NCI-H187 (cell line): Measurements from ENCODE around the gene RPS15.

ENCODE experiments used
- DNase-seq, 2 experiments: peaks; one replicate each; lab custom pipeline; 2025; lab: John Stamatoyannopoulos, UW

Gene RPS15

DNA sequence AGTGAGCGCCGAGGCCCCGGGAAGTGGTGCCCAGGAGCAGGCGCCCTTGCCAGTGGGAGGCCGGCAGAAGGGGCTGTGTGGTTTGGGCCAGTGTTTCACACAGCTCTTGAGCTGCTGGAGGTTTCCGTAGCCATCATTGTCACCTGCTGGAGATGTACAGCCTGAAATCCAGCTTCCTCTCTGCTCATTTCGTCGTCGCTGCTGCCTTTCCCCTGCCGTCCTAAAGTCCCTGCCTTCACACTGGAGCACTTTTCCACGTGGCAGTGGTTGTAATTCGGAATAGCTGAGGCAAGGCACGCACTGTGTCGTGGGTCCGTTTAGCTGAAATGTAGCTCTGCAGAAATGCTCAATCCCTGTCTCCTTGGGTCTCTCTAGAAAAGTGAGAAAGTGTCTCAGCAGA is 17.6 kb upstream of the RPS15 start:
- DNase-seq: no peak

DNA sequence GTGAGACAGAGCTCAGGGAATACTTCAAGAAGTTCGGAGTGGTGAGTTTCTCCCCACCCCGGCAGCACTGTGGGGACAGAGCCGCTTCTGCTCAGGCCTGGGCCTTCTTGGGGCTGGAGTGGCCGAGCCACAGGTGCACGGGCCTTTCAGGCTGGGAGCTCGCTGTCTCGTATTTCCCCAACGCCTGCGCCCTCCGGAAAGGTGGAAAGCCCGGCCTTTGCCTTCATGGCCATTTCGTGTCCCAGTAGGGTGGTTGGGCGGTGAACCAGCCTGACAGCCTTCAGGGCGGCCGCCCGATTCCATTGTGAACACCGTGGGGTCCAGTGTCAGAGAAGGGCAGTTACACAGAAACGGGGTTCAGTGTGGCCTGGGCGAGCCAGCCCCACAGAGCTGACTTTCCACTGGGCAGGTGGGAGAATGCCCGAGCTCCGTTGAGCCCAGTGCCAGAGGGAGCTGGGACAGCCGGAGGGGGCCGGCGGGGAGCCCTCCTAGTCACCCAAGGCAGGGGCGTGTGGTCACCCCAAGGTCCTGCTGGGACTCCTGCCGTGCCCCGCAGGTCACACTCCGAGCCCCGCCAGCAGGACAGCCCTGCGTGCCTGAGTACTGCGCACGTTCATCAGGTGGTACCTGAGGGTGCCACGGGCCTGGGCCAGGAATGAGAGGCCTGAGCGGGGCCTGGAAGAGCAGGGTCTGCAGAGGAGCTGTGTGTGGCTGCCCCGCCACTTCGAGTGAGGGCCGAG is 16.8 kb upstream of the RPS15 start:
- DNase-seq: no peak

GRCh38 chr19:1421958-1422305 is 16.3 kb upstream of the RPS15 start:
- DNase-seq: no peak

GRCh38 chr19:1422360-1422759 is 15.8 kb upstream of the RPS15 start:
- no peak for DNase-seq

GRCh38 chr19:1422943-1423342 is 15.3 kb upstream of the RPS15 start:
- no peak for DNase-seq

DNA sequence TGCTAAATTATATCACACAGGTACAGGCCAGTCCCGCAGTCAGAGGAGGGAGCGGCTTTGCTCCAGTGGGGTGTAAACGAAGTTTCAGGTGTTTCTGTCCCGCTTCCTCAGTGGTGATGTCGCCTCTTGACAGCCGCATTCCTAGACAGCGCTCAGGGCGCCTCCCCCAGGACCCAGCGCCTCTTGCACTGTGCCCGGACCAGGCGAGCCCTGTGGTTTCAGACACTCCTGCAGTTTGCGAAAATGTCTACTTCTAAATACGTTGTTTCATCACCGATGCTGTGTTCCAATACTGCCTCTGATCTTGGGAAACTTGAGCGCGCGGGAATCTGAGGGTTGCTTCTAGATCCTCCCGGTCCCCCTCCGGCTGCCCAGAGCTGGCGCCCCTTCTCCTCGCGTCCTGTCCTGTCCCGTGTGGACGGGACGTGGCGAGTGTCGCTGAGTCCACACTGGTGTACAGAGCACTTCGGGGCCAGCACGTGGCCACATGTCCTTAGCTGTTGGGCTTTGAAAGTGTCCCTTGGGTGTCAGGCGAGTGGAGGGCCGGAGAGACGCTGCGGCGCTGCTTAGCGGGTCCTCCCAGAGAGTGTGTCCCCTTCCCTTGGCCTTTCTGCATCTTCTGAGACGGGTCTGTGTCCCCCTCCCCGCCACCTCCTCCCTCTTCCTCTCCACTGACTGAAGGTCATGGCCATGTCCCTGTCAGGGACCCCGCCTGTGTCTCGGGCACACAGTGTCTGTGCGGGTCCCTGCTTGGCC is 14.6 kb upstream of the RPS15 start:
- DNase-seq: no peak

- DNase-seq: peak in 1 of 2 experiments; percentile 42
Measured at GRCh38 chr19:1424192-1424955, 13.8 kb upstream of the RPS15 start.

GRCh38 chr19:1425102-1425837 is 12.9 kb upstream of the RPS15 start:
- no peak for DNase-seq

DNA sequence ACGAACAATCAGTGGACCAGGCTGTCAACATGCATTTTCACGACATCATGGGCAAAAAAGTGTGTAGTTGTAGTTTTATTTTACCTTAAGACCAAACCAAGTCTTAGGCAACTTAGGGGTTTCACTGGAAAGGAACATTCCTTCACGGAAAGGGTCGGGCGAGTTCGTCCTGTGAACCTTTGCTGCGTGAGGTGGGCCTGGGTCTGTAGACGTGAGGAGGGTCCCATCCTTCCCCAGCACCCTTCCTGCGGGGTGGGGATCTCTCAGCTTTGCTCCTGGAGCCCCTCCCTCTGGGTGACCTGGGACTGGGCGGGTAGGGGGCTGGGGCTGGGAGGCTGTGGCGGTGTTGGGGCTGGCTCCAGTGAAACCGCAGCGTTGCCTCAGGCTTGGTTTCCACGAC is 12.3 kb upstream of the RPS15 start:
- DNase-seq: no peak

- DNase-seq: no peak
Measured at GRCh38 chr19:1426736-1427135, 11.5 kb upstream of the RPS15 start.

DNA sequence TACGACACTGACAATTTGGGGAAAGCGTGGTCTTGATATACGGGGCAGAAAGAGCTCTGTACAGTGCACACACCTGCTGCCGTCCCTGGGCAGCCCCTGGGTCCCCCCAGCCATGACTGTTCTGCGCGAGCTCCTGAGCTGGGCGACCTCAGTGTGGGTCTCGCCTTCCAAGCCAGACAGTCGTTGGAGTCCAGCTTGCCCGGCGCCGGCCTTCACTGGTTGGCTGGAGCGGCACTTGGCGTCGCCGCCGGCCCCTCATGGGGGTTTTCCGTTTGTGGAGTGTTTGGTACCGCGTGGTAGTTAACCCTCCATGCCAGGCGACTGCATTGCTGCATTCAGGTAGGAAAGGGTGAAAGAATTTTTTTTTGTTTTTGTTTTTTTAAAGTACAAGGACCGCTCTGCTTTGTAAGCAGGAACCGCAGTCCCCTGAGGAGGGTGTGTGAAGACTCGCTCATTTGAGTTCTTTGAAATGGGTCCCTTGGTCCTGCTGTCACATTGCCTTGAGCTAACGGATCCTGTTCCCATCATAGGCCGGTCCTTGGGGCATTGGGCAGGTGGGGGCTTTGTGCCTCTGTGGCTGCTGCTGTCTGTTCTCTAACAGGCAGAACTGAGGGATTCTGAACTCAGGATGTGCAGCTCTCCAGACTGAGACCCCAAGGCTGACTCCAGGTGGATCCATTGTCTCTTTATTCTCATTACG is 10.8 kb upstream of the RPS15 start:
- no peak for DNase-seq

GRCh38 chr19:1428738-1429391 is 9.3 kb upstream of the RPS15 start:
- no peak for DNase-seq

DNA sequence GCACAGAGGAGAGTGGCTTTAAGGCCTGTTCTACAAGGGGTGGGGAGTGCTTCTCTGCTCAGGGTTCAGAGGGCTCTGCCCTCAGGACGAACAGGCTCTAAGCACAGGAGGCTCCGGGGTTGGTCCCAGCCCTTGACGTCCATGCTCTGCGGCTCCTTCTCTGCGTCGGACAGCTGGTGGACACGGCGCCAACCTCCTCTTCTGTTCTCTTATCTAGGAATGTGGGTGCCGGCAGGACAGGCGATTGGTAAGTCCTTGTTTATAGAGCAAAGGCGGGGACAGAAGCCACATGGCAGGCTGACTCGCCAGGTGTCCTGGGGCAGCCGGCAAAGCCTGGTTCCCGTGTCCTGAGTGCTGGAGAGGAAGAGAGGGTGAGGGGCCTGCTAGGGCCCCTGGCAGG is 8.4 kb upstream of the RPS15 start:
- DNase-seq: no peak

- DNase-seq: no peak
Measured at GRCh38 chr19:1430246-1430645, 8.0 kb upstream of the RPS15 start.

DNA sequence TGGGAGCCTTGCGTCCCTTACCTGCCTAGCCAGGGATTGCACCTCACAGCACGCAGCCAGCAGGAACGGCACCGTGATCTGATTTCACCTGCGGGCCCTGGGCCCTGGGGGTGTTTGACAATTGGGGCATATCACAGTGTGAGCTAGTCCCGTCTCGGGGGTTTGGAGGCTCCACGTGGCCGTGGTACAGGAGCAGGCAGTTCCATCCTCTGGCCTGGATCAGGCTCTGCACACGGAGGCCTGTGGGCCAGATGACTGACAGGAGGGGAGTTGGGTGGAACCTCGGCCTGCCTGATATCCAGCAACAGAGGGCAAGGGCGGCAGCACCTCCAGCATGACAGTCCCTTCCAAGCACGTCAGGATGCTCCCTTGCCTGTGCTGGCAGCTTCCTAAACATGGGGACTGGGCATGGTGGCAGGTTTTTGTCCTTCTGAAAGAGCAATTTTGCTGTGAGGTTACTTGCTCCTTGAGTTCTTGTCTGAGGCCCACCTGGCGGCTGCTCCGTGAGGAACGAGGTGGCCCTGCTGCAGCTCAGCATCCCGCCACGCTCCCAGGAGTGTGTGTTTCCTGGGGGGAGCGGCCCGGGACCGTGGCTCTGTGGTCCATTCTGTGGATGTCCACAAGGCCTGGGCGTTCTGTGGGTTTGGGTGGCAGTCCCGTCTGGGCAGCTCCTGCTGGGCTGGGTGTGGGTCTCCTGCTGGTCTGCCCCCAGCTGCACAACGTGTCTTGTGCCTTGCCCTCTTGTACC is 6.3 kb upstream of the RPS15 start:
- no peak for DNase-seq

DNA sequence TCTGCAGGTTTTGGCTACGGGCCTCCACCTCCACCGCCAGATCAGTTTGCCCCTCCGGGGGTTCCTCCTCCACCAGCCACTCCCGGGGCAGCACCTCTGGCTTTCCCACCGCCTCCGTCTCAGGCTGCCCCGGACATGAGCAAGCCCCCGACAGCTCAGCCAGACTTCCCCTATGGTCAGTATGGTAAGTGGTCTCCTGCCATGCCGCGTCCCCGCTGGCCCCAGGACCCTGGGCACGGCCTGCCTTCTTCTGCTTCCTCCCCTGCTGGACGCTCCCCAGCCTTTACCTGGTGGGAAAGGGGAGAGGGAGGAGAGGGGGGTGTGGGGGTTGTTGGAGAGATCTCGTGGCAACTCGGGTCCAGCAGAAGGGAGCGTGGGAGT is 5.7 kb upstream of the RPS15 start:
- DNase-seq: no peak

GRCh38 chr19:1433119-1434039 is 4.8 kb upstream of the RPS15 start:
- DNase-seq: no peak

DNA sequence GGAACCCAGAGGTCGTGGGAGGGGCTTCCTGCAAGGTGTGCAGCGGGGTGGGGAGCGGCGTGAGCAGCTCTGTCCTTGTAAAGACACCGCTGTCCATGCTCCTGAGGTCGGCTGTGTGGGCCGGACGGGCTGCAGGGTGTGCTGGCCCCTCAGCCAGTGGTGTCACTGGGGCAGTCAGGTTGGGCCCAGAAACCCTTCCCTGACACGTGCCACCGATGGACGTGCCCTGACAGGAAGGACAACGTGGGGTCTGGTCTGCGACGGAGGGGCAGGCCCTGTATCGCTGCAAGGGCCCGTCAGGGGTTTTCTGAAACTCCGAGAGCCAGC is 4.2 kb upstream of the RPS15 start:
- no peak for DNase-seq

DNA sequence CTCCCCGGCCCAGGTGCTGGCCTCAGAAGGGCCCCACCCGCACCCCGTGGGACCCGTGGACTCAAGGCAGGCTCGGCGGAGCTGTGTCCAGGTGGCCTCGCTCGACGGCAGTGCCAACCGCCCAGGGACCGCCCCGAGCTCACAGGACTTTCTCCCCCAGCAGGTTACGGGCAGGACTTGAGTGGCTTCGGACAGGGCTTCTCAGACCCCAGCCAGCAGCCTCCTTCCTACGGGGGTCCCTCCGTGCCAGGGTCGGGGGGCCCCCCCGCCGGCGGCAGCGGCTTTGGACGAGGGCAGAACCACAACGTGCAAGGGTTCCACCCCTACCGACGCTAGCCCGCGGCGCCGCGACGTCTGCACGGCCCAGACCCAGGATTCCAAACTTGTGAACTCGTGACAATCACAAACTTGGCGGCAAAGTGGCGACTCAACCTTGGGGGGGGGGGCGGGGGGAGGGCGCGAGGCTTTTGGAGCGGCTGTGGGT is 3.6 kb upstream of the RPS15 start:
- no peak for DNase-seq
